Stimulated activated memory B cell treated with anti-CD40 and anti-IgM and Interleukin-4, amounts not matched to agents 10 μg/mL and 1 μg/mL and 100 μg/mL, for 72 hours (primary cell): Measurements from ENCODE around the gene SLC29A3.

ENCODE experiments used
- ATAC-seq: fragments of 150-1000 bp; cut with Tn5 transposase; 2 replicates; pipeline ENCODE4 v1.10.0; 2021
- H3K27ac Mint-ChIP-seq: one replicate; pipeline ENCODE4 v1.8.0; 2022; ENCODE audit warnings: mild to moderate bottlenecking, mixed read lengths
- H3K27me3 Mint-ChIP-seq: one replicate; pipeline ENCODE4 v1.8.0; 2022; ENCODE audit warnings: mixed read lengths
- H3K36me3 Mint-ChIP-seq: one replicate; pipeline ENCODE4 v1.8.0; 2022; ENCODE audit warnings: mixed read lengths
- H3K4me1 Mint-ChIP-seq: one replicate; pipeline ENCODE4 v1.8.0; 2022; ENCODE audit warnings: mixed read lengths
- H3K4me3 Mint-ChIP-seq: one replicate; pipeline ENCODE4 v1.8.0; 2022; ENCODE audit warnings: mild to moderate bottlenecking, moderate library complexity, mixed read lengths
- H3K9me3 Mint-ChIP-seq: one replicate; pipeline ENCODE4 v1.8.0; 2022; ENCODE audit warnings: mixed read lengths

The SLC29A3 gene

DNA sequence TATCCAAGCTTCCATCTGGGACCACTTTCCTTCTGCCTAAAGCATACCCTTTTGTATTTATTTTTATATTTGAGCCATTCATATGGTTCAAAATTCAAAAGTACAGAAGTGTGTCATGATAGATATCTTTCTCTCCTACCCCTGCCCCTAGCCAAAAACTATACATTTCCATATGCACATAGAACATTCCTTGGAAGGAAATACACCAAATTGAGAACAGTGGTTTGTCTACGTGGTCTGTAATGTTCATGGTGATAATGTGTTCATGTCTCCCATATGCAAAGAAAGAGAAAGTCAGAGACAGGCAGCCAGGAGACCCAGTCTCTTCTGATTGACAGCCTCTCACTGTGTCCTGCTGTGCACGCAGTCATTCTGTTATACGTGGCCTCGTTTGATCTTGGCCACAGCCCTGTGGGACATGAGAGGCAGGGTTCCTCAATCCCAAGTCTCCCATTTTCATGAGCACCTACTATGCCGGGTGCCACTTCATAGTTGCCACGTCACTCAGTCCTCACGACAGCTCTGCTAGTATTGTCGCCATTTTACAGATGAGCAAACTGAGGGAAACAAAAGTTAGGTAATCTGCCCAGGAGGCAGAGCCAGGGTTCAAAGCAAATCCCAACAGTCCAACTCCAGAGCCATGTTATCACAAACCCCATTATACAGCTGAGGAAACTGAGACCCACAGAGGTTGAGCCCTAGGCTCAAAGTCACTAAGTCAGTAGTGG is 69.7 kb downstream of the SLC29A3 start:
- H3K4me1 Mint-ChIP-seq = no peaks in the 10 kb centered on the region
- H3K4me3 Mint-ChIP-seq = no peak overlapping the region
- no peaks in the 10 kb centered on the region for H3K36me3 Mint-ChIP-seq
- ATAC-seq = no peak
- H3K9me3 Mint-ChIP-seq = no peaks in the 10 kb centered on the region
- H3K27me3 Mint-ChIP-seq = peaks cover 49% of the 10 kb centered on the region
- no peak overlapping the region for H3K27ac Mint-ChIP-seq

DNA sequence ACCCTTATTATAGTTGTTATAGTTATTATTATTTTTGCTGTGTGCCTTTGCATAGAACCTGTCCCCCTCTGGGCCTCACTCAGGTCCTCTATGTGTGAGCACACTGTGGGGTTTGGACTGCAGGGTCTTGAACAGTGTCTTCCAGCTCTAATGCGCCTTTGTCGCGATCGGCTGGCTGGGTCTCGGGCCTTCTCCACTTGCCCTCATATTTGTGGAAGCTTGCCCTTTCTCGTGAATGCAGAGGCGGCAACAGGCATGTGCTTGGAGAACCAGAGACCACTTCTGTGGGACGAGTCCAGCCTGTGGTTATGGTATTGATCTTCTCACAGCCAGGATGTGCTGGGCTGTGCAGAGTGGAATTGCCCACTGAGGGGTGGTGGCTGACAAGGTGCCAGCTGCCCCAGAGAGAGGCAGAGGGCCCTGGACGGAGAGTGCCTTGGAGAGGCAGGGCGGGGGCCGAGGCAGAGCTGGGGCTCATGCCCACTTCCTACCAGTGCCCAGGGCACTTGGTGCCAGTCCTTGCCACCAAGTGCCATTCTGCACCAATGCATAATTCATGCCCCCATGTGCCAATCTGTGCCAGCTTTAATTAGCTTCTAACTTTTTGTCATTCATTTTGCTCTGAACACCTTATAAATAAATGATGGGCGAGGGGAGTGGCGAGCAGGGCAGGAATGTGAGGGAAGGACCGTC is 70.9 kb downstream of the SLC29A3 start:
- no peak overlapping the region for H3K27ac Mint-ChIP-seq
- no peaks in the 10 kb centered on the region for H3K4me1 Mint-ChIP-seq
- H3K27me3 Mint-ChIP-seq = peaks cover 60% of the 10 kb centered on the region
- ATAC-seq = no peak
- H3K4me3 Mint-ChIP-seq = no peak overlapping the region
- no peaks in the 10 kb centered on the region for H3K36me3 Mint-ChIP-seq
- H3K9me3 Mint-ChIP-seq = no peaks in the 10 kb centered on the region

DNA sequence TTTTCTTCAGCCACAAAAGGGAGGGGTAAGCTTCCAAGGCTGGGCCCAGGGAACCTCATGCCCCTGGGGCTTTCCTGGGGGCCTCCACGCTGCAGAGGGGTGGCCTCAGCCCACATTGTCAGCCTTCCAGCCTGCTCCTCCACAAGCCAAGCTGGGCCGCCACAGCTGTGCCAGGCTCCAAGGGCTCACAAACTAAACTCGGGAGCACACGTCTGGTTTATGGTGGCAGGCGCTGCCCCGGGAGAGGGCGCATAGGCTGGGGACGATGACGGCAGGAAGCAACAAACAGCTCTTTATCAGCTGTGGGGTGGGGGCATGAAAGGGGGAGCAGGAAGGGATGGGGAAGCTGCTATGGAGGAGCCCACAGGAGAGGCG is 71.4 kb downstream of the SLC29A3 start:
- H3K27me3 Mint-ChIP-seq = peaks cover 65% of the 10 kb centered on the region
- no peak for ATAC-seq

DNA sequence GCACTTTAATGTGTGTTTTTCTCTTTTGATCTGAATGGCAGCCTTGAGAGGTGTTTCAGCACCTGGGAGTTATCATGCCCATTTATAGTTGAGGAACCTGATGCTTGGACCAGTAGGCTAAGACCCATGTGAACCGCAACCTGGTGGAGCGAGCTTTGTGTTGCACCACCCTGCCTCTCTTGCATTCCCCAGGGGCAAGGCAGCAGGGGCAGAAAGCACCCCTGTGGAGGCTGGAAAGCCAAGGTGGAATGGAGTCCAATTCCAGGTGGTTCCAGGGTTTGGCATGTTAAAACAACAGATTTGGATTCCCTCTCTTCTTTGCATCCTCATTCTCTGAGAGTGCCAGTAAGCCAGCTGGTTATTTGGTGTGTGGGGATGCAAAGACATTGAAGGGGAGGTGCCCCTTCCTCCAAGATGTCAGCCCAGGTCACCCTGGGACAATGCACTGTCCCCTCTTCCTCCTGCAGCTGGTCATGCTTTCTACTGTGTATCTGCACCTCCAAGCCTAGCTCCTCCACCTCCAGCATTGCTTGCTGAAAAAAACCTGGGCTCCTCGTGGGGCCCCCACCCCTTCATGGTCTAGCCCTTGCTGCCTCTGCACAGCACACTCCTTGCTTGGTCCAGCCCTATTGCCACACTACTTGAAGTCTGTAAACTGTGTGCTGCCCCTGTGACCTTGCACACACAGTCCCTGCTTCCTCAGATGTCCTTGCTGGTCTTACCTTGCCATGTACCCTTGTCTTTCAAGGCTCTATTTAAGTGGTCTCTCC is 72.0 kb downstream of the SLC29A3 start:
- Mint-ChIP-seq H3K36me3 (no peaks in the 10 kb centered on the region), H3K4me1 (no peaks in the 10 kb centered on the region), H3K27me3 (peaks cover 72% of the 10 kb centered on the region), H3K4me3 (no peak overlapping the region), H3K9me3 (no peaks in the 10 kb centered on the region), H3K27ac (no peak overlapping the region)
- ATAC-seq = no peak

More for the DNA sequence above, 71.4 kb downstream of the SLC29A3 start:
- no peak overlapping the region for H3K27ac Mint-ChIP-seq
- no peaks in the 10 kb centered on the region for H3K9me3 Mint-ChIP-seq
- H3K36me3 Mint-ChIP-seq = no peaks in the 10 kb centered on the region
- no peak overlapping the region for H3K4me3 Mint-ChIP-seq
- H3K4me1 Mint-ChIP-seq = no peaks in the 10 kb centered on the region

DNA sequence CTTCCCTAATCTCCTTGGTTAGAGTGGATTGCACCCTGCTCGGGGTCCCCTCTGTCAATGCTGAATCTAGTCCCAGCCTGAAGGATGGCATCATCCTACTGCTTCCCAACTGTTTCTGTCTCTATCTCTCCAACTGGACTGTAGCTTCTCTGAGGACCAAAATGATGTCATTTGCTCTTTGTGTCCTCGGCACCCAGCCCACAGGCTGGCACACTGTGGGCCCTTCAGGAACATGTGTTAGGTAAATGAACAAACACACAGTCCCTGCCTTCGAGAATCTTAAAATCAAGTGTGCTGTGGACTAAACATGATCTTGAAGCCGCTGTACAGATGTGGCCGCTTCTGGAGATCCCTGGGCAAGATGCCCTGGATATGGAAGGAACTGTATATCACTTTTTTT is 72.6 kb downstream of the SLC29A3 start:
- Mint-ChIP-seq H3K9me3 (no peaks in the 10 kb centered on the region), H3K27me3 (peaks cover 73% of the 10 kb centered on the region), H3K4me3 (no peak overlapping the region), H3K4me1 (no peaks in the 10 kb centered on the region), H3K27ac (no peak overlapping the region), H3K36me3 (no peaks in the 10 kb centered on the region)
- no peak for ATAC-seq

DNA sequence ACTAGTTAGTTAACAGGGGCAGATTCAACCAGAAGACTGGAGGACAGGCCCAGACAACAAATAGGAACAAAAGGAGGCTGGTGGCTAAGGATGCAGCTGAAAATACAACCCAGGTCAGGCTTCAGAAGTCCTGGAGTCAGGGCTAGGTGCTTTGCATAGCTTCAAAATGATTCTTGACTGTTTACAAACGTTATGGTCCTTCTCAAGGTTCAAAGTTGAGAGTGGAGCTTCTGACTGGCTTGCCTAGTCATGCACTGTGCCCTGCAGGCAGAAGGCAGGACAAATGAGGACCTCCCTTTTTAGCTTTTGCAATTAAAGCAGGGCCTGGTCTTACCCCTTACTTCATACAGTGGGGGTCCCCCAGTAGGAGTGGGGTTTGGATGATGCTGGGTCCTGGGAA is 73.2 kb downstream of the SLC29A3 start:
- Mint-ChIP-seq H3K36me3 (no peaks in the 10 kb centered on the region), H3K9me3 (no peaks in the 10 kb centered on the region), H3K27me3 (peaks cover 76% of the 10 kb centered on the region), H3K27ac (no peak overlapping the region), H3K4me3 (no peak overlapping the region), H3K4me1 (no peaks in the 10 kb centered on the region)
- ATAC-seq = no peak

DNA sequence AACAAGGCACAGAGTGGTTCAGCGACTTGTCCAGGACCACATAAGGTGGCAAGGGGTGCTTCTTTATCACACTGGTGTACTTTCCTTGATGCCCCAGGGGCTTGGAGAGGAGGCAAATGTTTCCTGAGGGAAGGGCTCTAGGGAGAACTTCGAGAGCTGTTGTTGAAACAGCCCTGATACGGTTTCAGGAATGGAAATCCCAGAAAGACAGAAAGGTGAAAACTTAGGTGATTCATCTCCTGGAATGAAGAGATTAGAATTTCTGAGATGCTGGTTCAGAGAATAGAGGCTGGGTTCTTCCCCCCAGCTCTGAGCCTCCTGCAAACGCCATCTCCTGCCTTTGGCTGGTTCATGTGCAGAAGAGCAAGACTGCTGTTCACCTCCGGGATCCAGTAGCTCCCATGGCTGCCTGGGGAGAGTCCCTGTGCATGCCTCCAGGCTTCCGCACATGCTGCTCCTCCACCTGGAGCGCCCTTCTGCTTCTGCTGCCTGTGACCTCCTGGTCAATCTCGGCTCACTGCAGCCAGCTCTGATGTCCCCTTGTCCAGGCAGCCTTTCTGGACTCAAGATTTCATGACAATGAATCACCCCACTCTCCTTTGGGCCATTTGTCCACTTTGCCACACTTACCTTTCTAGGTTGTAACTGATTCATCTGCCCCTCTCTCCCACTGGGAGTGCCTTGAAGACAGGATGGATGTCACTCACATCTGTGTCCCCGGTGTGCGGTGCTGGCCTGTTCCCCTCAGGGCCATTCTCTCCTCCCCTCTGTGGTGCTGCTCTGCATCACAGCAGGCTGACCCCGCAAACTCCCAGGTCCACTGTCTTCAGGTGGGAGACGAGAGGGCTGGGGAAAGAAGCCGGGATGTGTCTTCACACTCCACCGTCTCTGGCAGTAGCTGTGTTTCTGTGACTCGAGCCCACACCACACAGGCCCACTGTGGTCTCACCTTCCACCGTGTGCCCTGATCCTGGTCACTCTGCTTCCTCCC is 74.0 kb downstream of the SLC29A3 start:
- H3K27me3 Mint-ChIP-seq = peaks cover 84% of the 10 kb centered on the region
- peaks cover 4% of the 10 kb centered on the region for H3K4me1 Mint-ChIP-seq
- H3K27ac Mint-ChIP-seq = no peak overlapping the region
- H3K4me3 Mint-ChIP-seq = no peak overlapping the region
- no peak for ATAC-seq
- H3K36me3 Mint-ChIP-seq = no peaks in the 10 kb centered on the region
- no peaks in the 10 kb centered on the region for H3K9me3 Mint-ChIP-seq

DNA sequence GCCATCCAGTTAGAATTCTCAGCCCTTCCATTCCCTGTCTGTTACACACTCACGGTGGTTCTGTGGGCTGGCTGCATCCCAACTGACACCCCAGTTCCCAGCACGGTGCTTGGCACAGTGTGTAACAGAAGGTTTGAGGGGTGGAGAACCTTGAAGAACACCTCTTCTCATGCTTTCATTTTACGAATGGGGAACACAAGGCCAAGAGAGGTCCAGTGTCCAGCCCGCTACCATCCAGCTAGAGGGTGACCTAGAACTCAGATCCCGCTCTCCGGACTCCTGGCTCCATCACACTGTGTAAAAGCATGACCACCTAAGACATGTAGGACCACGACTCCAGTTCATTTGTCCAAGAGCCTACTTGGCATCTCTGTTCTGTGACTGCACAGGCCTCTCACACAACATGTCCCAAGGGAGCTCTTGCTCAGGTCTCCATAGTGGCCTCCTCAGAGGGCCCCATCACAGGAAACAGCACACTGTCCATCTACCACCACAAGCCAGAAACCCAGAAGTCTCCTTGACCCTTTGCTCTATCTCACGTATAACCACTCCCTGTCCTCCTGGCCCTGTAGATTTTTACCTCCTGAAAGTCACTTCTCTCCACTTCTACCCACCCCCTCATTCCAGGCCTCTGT is 74.9 kb downstream of the SLC29A3 start:
- no peak for ATAC-seq
- no peak overlapping the region for H3K4me3 Mint-ChIP-seq
- no peaks in the 10 kb centered on the region for H3K36me3 Mint-ChIP-seq
- H3K27me3 Mint-ChIP-seq = peaks cover 84% of the 10 kb centered on the region
- H3K9me3 Mint-ChIP-seq = no peaks in the 10 kb centered on the region
- peaks cover 5% of the 10 kb centered on the region for H3K4me1 Mint-ChIP-seq
- H3K27ac Mint-ChIP-seq = no peak overlapping the region

DNA sequence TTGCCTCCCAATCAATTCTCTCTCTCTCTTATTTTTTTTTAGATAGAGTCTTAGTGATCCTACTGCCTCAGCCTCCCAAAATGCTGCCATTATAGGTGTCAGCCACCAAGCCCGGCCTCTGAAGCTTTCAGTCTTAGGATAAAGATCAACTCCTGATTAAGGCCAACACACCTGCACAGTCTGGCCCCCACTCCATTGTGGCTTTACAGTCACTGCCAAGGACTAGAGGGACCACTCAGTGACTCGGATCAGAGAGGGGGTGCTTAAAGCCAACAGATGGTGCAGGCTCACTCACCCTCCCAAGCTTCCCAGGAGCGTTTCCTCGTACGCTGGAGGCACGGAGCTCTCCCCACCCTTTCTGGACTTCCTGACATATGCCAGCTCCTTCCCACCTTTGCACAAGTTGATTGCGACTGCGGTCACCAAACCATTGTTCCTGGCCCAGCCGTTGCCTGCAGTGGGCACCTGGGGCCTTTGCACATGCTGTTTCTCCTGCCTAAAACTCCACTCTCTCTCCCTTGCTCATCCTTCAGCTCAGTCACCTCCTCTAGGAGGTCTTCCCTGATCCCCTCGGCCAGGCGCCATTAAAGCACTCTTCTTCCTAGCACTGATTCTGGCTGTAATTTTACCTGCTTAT is 76.0 kb downstream of the SLC29A3 start:
- Mint-ChIP-seq H3K4me3 (no peak overlapping the region), H3K4me1 (peaks cover 5% of the 10 kb centered on the region), H3K36me3 (no peaks in the 10 kb centered on the region), H3K27ac (no peak overlapping the region), H3K9me3 (no peaks in the 10 kb centered on the region), H3K27me3 (peaks cover 84% of the 10 kb centered on the region)
- no peak for ATAC-seq

DNA sequence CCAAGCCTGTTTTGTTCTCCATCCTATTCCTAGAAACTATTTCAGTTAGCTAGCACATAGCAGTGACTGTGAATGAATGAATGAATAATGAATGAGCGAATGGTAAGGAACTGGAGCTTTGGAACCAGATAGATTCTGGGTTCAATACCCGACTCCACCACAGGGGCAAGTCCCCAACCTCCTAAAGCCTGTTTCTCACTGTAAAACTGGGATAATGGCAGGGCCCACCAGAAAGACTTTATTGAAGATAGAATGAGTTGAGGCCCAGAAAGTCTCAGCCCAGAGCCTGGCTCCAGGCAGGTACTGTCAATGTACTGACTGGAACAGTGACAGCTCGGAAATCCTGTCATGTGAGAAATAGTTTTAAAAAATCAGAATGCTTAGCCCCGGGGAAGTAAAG is 76.6 kb downstream of the SLC29A3 start:
- H3K27ac Mint-ChIP-seq = no peak overlapping the region
- H3K4me1 Mint-ChIP-seq = peaks cover 5% of the 10 kb centered on the region
- H3K27me3 Mint-ChIP-seq = peaks cover 82% of the 10 kb centered on the region
- no peak for ATAC-seq
- no peaks in the 10 kb centered on the region for H3K36me3 Mint-ChIP-seq
- no peak overlapping the region for H3K4me3 Mint-ChIP-seq
- no peaks in the 10 kb centered on the region for H3K9me3 Mint-ChIP-seq

DNA sequence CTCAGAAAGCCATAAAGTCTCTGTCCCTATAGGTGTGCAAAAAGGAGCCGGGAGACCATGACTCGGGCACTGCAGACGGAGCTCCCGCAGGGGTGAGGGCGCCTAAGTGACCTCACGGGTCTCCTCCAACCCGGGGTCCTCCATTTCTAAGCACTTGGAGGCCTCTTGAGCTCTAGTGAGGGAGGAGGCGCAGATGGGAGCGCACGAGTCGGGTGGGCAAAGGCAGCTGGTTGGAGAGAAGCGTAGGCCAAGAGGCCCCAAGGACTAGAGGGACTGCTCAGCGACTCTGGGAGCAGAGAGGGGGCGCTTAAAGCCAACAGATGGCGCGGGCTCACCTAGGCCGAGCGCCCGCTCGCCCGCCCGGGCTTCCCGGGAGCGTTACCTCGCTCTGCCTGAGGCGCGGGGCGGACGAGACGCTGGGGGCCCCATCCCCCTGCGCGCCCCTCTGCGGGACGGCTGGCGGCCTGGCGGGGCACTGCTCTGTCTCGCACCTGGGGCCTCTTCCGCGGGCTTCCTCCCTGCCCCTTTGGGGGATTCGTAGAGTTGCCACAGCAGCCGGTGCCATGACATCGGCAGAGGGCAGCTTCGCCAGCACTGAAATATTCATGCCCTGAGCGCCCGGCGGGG is 77.1 kb downstream of the SLC29A3 start:
- H3K27me3 Mint-ChIP-seq = peaks cover 77% of the 10 kb centered on the region
- H3K27ac Mint-ChIP-seq = no peak overlapping the region
- peak overlapping the region; percentile 71 for H3K4me3 Mint-ChIP-seq
- ATAC-seq = peak; percentile 76
- no peaks in the 10 kb centered on the region for H3K36me3 Mint-ChIP-seq
- no peaks in the 10 kb centered on the region for H3K9me3 Mint-ChIP-seq
- H3K4me1 Mint-ChIP-seq = peaks cover 5% of the 10 kb centered on the region

DNA sequence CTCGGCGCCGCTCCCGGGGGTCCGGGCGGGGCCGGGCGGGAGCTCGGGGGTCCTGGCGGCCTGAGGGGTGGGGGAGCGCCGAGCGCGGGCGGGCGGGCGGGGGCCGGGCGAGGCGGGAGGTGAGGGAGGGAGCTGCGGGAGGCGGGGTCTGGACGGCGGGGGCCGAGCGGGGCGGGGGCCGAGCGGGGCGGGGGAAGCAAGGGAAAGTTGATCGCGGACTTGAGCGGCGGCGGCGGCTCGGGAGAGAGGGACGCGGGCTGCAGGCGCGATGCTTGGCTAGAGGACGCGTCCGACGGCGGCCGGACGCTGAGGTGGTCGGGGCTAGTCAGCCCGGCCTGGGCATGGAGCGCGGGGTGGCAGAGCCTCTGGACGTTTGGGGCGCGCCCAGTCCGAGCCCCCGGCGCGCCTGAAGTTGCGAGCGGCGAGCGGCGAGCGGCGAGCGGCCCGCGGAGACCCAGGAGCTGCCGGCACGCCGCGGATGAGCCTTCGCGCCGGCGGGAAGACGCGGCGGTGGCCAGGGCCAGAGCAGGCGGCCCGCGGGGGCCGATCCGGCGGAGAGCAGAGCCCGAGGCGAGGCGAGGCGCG is 77.7 kb downstream of the SLC29A3 start, which contains the start of gene CDH23:
CDH23 (plus strand) TSS at position 210 of the 585 bp plus-strand sequence. CDS start 42,912 bp downstream, outside the sequence.
- no peak within 1 kb of the TSS for H3K27ac Mint-ChIP-seq
- ATAC-seq = peak; percentile 44
- no peaks in the 10 kb centered on the region for H3K9me3 Mint-ChIP-seq
- peak within 1 kb of the TSS; percentile 71 for H3K4me3 Mint-ChIP-seq
- peaks cover 71% of the 10 kb centered on the region for H3K27me3 Mint-ChIP-seq
- peaks cover 5% of the 10 kb centered on the region for H3K4me1 Mint-ChIP-seq
- no peaks in the 10 kb centered on the region for H3K36me3 Mint-ChIP-seq
